Measurements from ENCODE around the gene LRGUK.

DNA sequence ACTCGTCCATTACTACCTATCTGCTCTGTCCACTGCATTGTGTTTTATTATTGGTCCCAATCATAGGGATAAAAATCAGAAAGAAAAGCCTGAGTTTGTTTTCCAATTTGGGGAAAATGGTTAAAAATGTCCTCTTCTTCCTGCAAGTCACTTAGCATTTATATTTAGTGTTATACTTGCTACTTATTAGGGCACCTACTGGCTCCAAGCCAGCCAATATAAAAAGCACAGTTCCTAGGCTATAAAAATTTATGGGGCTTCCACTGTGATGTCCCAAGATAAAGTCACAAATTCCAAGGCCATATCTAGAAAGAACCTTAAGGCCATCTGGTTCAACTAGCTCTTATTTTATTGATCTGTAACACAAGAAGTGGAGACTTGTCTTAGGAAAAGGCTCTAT lies 186.4 kb downstream of the LRGUK start:
- TF ChIP-seq, protein P1, sequence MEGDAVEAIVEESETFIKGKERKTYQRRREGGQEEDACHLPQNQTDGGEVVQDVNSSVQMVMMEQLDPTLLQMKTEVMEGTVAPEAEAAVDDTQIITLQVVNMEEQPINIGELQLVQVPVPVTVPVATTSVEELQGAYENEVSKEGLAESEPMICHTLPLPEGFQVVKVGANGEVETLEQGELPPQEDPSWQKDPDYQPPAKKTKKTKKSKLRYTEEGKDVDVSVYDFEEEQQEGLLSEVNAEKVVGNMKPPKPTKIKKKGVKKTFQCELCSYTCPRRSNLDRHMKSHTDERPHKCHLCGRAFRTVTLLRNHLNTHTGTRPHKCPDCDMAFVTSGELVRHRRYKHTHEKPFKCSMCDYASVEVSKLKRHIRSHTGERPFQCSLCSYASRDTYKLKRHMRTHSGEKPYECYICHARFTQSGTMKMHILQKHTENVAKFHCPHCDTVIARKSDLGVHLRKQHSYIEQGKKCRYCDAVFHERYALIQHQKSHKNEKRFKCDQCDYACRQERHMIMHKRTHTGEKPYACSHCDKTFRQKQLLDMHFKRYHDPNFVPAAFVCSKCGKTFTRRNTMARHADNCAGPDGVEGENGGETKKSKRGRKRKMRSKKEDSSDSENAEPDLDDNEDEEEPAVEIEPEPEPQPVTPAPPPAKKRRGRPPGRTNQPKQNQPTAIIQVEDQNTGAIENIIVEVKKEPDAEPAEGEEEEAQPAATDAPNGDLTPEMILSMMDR (conservative IDR thresholded peaks at IDR 0.05): no peak
- no peak for TF ChIP-seq ZFX (IDR thresholded peaks at IDR 0.05)

All from C4-2B (cell line).